H1 (cell line): Measurements from ENCODE around the gene AP5M1. TPM values are rescaled to one million over a fixed set of nuclear protein-coding genes. Genes with fewer than 3 reads are reported as not detected.

Source experiments
- CTCF ChIA-PET: fragments of 300-600 bp; sonication (Branson Sonifier 250); formaldehyde crosslinking; loops from one replicate; lab custom pipeline; 2021; ENCODE audit not compliant: partially characterized antibody; lab: Charles Lee
- POLR2A ChIA-PET: fragments of 300-600 bp; sonication (Branson Sonifier 250); formaldehyde crosslinking; loops from one replicate; lab custom pipeline; 2021; ENCODE audit warnings: inconsistent platforms; ENCODE audit not compliant: partially characterized antibody; lab: Charles Lee
- DNase-seq, 2 experiments: peaks; one replicate each; pipeline versions ENCODE4 v3.0.0 to v3.0.0-alpha.2; 2010 to 2022; ENCODE audit warnings: low spot score in 2 of 2, low read depth in 1 of 2, mixed read lengths in 1 of 2
- FAIRE-seq: peaks from 2 replicates; lab custom pipeline; 2011; peaks lifted over from hg19 to GRCh38; lab: Jason Lieb, UNC
- H2AFZ ChIP-seq: 2 replicates; pipeline ENCODE4 v1.8.1; 2012; ENCODE audit warnings: low read length, inconsistent platforms
- H2AK5ac ChIP-seq: 2 replicates; pipeline ENCODE4 v1.6.1; 2013; ENCODE audit warnings: low read depth, low read length
- H2BK120ac ChIP-seq: replicated peaks from 2 replicates; pipeline ENCODE3; 2013; ENCODE audit warnings: low read depth, low read length, inconsistent platforms
- H2BK12ac ChIP-seq: 2 replicates; pipeline ENCODE4 v1.6.1; 2013; ENCODE audit warnings: low read depth, low read length
- H2BK15ac ChIP-seq: 2 replicates; pipeline ENCODE4 v1.6.1; 2013; ENCODE audit warnings: low read length
- H2BK20ac ChIP-seq: 2 replicates; pipeline ENCODE4 v1.6.1; 2013; ENCODE audit warnings: low read length
- H2BK5ac ChIP-seq: 2 replicates; pipeline ENCODE4 v1.6.1; 2013; ENCODE audit warnings: low read depth, low read length
- H3K14ac ChIP-seq: 2 replicates; pipeline ENCODE4 v1.6.1; 2013; ENCODE audit warnings: inconsistent platforms; ENCODE audit not compliant: insufficient read length
- H3K18ac ChIP-seq: 2 replicates; pipeline ENCODE4 v1.6.1; 2013; ENCODE audit warnings: low read length; ENCODE audit errors: extremely low read depth
- H3K23ac ChIP-seq: 2 replicates; pipeline ENCODE4 v1.6.1; 2013; ENCODE audit warnings: inconsistent platforms; ENCODE audit not compliant: insufficient read length
- H3K23me2 ChIP-seq: 2 replicates; pipeline ENCODE4 v1.6.1; 2013; ENCODE audit warnings: low read depth, low read length
- H3K27ac ChIP-seq: 2 replicates; pipeline ENCODE4 v1.6.1; 2011; ENCODE audit warnings: low read depth, low read length, inconsistent platforms
- H3K27me3 ChIP-seq, 4 experiments: replicated peaks in 1 of 4; 1 replicate in 1 of 4; 2 replicates in 3 of 4; pipeline versions ENCODE4 v1.6.1 to v1.8.1; 2011 to 2013; ENCODE audit warnings: low read length in 3 of 4, mild to moderate bottlenecking in 3 of 4, inconsistent platforms in 2 of 4, mixed read lengths in 2 of 4, moderate library complexity in 1 of 4; ENCODE audit not compliant: control insufficient read depth in 3 of 4, insufficient read depth in 3 of 4; ENCODE audit errors: extremely low read depth in 1 of 4
- H3K36me3 ChIP-seq, 4 experiments: 2 replicates each; pipeline versions ENCODE4 v1.6.1 to v1.8.1; 2011 to 2013; ENCODE audit warnings: mild to moderate bottlenecking in 4 of 4, low read length in 3 of 4, moderate library complexity in 2 of 4, control low read depth in 1 of 4, inconsistent platforms in 1 of 4; ENCODE audit not compliant: insufficient read depth in 4 of 4, control insufficient read depth in 2 of 4
- H3K4ac ChIP-seq: replicated peaks from 2 replicates; pipeline ENCODE3; 2013; ENCODE audit warnings: low read length, low read depth, mixed read lengths, inconsistent platforms; ENCODE audit not compliant: insufficient read length
- H3K4me1 ChIP-seq, 4 experiments: replicated peaks in 1 of 4; 1 replicate in 1 of 4; 2 replicates in 3 of 4; pipeline versions ENCODE4 v1.6.1 to v1.8.1; 2011 to 2013; ENCODE audit warnings: low read length in 3 of 4, inconsistent platforms in 2 of 4, mixed read lengths in 1 of 4; ENCODE audit not compliant: insufficient read depth in 4 of 4, control insufficient read depth in 3 of 4
- H3K4me2 ChIP-seq, 2 experiments: 2 replicates each; pipeline versions ENCODE4 v1.6.1 to v1.8.1; 2011 to 2013; ENCODE audit warnings: low read depth in 2 of 2, low read length in 2 of 2, control low read depth in 1 of 2, inconsistent platforms in 1 of 2, mild to moderate bottlenecking in 1 of 2; ENCODE audit not compliant: insufficient read depth in 1 of 2
- H3K4me3 ChIP-seq, 4 experiments: fragments of 200-600, 300-600 bp in 1 of 4; sonication (generic), shearing (Covaris generic), sonication (Bioruptor Twin) in 1 of 4; 2 replicates each; pipeline versions ENCODE4 v1.5.1 to v1.8.1; 2011 to 2016; ENCODE audit warnings: low read length in 4 of 4, low read depth in 3 of 4, control low read depth in 2 of 4, inconsistent platforms in 2 of 4, mild to moderate bottlenecking in 2 of 4, mixed read lengths in 1 of 4, moderate library complexity in 1 of 4; ENCODE audit not compliant: insufficient read depth in 2 of 4; ENCODE audit errors: extremely low read depth in 1 of 4
- H3K56ac ChIP-seq: replicated peaks from 2 replicates; pipeline ENCODE3; 2013; ENCODE audit warnings: low read depth, mild to moderate bottlenecking, mixed read lengths, low read length, inconsistent platforms; ENCODE audit not compliant: insufficient read length
- H3K79me1 ChIP-seq: 2 replicates; pipeline ENCODE4 v1.6.1; 2013; ENCODE audit warnings: low read depth, low read length, control low read depth
- H3K79me2 ChIP-seq, 2 experiments: 2 replicates each; pipeline versions ENCODE4 v1.6.1 to v1.8.1; 2012 to 2013; ENCODE audit warnings: low read length in 2 of 2, mild to moderate bottlenecking in 2 of 2, inconsistent platforms in 1 of 2; ENCODE audit not compliant: insufficient read depth in 2 of 2, control insufficient read depth in 1 of 2
- H3K9ac ChIP-seq, 4 experiments: replicated peaks in 1 of 4; 1 replicate in 1 of 4; 2 replicates in 3 of 4; pipeline versions ENCODE4 v1.6.1 to v1.8.1; 2011 to 2013; ENCODE audit warnings: low read depth in 3 of 4, low read length in 3 of 4, control low read depth in 2 of 4, mild to moderate bottlenecking in 2 of 4, moderate library complexity in 2 of 4, inconsistent platforms in 1 of 4; ENCODE audit errors: extremely low read depth in 1 of 4
- H3K9me3 ChIP-seq, 2 experiments: 2 replicates each; pipeline versions ENCODE4 v1.6.1 to v1.8.1; 2012 to 2013; ENCODE audit warnings: mild to moderate bottlenecking in 2 of 2, moderate library complexity in 2 of 2, control low read depth in 1 of 2, inconsistent platforms in 1 of 2, low read depth in 1 of 2, low read length in 1 of 2, mixed read lengths in 1 of 2; ENCODE audit not compliant: insufficient read depth in 2 of 2
- H4K20me1 ChIP-seq, 2 experiments: replicated peaks in 1 of 2; 2 replicates each; pipeline versions ENCODE3 to v1.8.1; 2011 to 2013; ENCODE audit warnings: inconsistent platforms in 2 of 2, low read length in 2 of 2, mild to moderate bottlenecking in 1 of 2; ENCODE audit not compliant: insufficient read depth in 2 of 2, control insufficient read depth in 1 of 2
- H4K5ac ChIP-seq: 2 replicates; pipeline ENCODE4 v1.6.1; 2013; ENCODE audit warnings: low read length, low read depth, mixed read lengths, inconsistent platforms; ENCODE audit not compliant: insufficient read length
- H4K8ac ChIP-seq: 2 replicates; pipeline ENCODE4 v1.8.0; 2013; ENCODE audit warnings: mild to moderate bottlenecking, moderate library complexity, low read length, inconsistent platforms; ENCODE audit not compliant: insufficient read depth; ENCODE audit errors: extremely low read depth
- H4K91ac ChIP-seq: replicated peaks from 2 replicates; pipeline ENCODE3; 2013; ENCODE audit warnings: low read length, mixed read lengths, inconsistent platforms; ENCODE audit not compliant: insufficient read length
- JUN ChIP-seq: IDR thresholded peaks from 2 replicates; pipeline ENCODE4 v1.6.1; 2011; ENCODE audit warnings: low read depth, mild to moderate bottlenecking, improper control_type of control experiment, low read length
- PHF8 ChIP-seq: fragments of 200-600 bp; sonication (generic); conservative IDR thresholded peaks from 2 replicates; pipeline ENCODE4 v1.7.1; 2012; ENCODE audit warnings: low read depth, mild to moderate bottlenecking, inconsistent platforms, low read length, moderate library complexity
- POU5F1 ChIP-seq: IDR thresholded peaks from 2 replicates; pipeline ENCODE4 v1.6.1; 2011; ENCODE audit warnings: low read depth, mild to moderate bottlenecking, low read length, moderate library complexity
- RAD21 ChIP-seq, 2 experiments: IDR thresholded peaks in 1 of 2; conservative IDR thresholded peaks in 1 of 2; 2 replicates each; pipeline ENCODE4 v1.6.1; 2011; ENCODE audit warnings: low read depth in 2 of 2, low read length in 2 of 2, improper control_type of control experiment in 1 of 2, inconsistent platforms in 1 of 2, mild to moderate bottlenecking in 1 of 2, moderate library complexity in 1 of 2
- RBBP5 ChIP-seq: IDR thresholded peaks from 2 replicates; pipeline ENCODE4 v1.7.1; 2012; ENCODE audit warnings: low read depth, mild to moderate bottlenecking, inconsistent platforms, low read length, moderate library complexity, borderline replicate concordance
- SIN3A ChIP-seq, 2 experiments: IDR thresholded peaks in 1 of 2; conservative IDR thresholded peaks in 1 of 2; 2 replicates each; pipeline ENCODE4 v1.6.1; 2011 to 2012; ENCODE audit warnings: low read length in 2 of 2, improper control_type of control experiment in 1 of 2, low read depth in 1 of 2, mild to moderate bottlenecking in 1 of 2
- SIRT6 ChIP-seq: IDR thresholded peaks from one replicate; pipeline ENCODE4 v1.7.1; 2012; ENCODE audit warnings: low read length, inconsistent platforms
- SUZ12 ChIP-seq: fragments of 200-600 bp; sonication (generic); IDR thresholded peaks from 2 replicates; pipeline ENCODE4 v1.6.1; 2012; ENCODE audit warnings: mild to moderate bottlenecking, inconsistent platforms, low read length, moderate library complexity, mixed read lengths
- TAF7 ChIP-seq: optimal IDR thresholded peaks from 2 replicates; pipeline ENCODE3; 2011; ENCODE audit warnings: low read depth, mild to moderate bottlenecking, inconsistent platforms, low read length, moderate library complexity, borderline replicate concordance
- TEAD4 ChIP-seq: IDR thresholded peaks from 2 replicates; pipeline ENCODE4 v1.6.1; 2012; ENCODE audit warnings: low read depth, low read length, inconsistent platforms, mixed read lengths
- YY1 ChIP-seq: IDR thresholded peaks from 2 replicates; pipeline ENCODE4 v1.6.1; 2011; ENCODE audit warnings: low read depth, mild to moderate bottlenecking, low read length
- WGBS, 2 experiments: shearing (Covaris generic) in 1 of 2; methylation state at CpG; one replicate each; pipeline versions ENCODE4 v1.1.6 to v1.1.7; 2013 to 2015; ENCODE audit warnings: low lambda C conversion rate in 2 of 2, mixed read lengths in 2 of 2, inconsistent platforms in 1 of 2, low coverage in 1 of 2, missing lambda C conversion rate in 1 of 2; ENCODE audit not compliant: insufficient replicate concordance in 2 of 2, insufficient coverage in 1 of 2, insufficient read length in 1 of 2; ENCODE audit errors: extremely low coverage in 1 of 2, missing lambda C conversion rate in 1 of 2; 5-methylcytosine and 5-hydroxymethylcytosine counted together
- polyA plus RNA-seq, 7 experiments: library from polyadenylated mRNA; depleted of rRNA in 3 of 7; stranded (reverse) in 5 of 7; unstranded in 2 of 7; fragments of >200 nt in 5 of 7; fragments of 200-250 nt in 2 of 7; gene quantifications; 1 replicate in 5 of 7; 2 replicates in 1 of 7; 4 replicates in 1 of 7; pipeline versions ENCODE4 v1.2.1 to v1.2.3, GENCODE V29; 2011 to 2013; ENCODE audit warnings: missing spikeins in 2 of 7, mixed read lengths in 2 of 7
- total RNA-seq: library from RNA; stranded (reverse); fragmentation: NEBNext Ultra II Directional; extraction: Animal tissue kit (Norgen Biotek cat#: 25700); gene quantifications from 2 replicates; pipeline ENCODE4 v1.2.1, GENCODE V29; 2021

AP5M1 gene
- total and polyA plus RNA-seq, 2 of the 8 experiments (the other 6 are each of a cell fraction or from before 2014, with no cell fraction given), result 20.9 to 51.9 TPM

DNA sequence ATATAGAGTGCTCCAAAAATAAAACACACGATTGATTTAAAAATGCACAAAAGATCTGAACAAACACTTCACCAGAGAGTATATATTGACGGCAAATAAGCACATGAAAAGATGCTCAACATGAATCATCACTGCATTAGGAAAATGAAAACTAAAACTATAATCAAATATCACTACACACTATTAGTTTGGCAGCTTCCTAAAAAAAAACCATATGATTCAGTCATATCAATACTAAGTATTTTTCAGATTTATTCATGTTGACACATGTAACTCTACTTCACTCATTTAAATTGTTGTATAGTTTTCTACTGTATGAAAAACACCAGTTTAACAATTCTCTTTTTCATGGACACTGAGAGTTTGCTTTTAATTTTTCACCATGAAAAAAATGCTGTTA, 41.7 kb upstream of the AP5M1 start:
- ChIA-PET POLR2A (no interaction called here), CTCF (no interaction called here)
- Histone ChIP-seq H3K9me3 (no peaks in the 10 kb centered on the region), H4K91ac (no peak overlapping the region), H3K27me3 (no peaks in the 10 kb centered on the region), H2BK120ac (no peak overlapping the region), H3K4ac (no peak overlapping the region), H3K4me3 (no peak overlapping the region), H3K18ac (no peak overlapping the region), H3K23ac (no peak overlapping the region), H4K8ac (no peak overlapping the region), H3K79me1 (no peaks in the 10 kb centered on the region), H2AFZ (no peak overlapping the region), H3K27ac (no peak overlapping the region), H3K23me2 (peaks cover 2% of the 10 kb centered on the region; the same call in 1 of the 2 replicates), H3K4me1 (peaks cover 0 to 3% (median 0%) of the 10 kb centered on the region in 4 experiments; a peak in 1 of 7 replicates), H3K4me2 (no peak overlapping the region), H2BK5ac (no peak overlapping the region), H2BK15ac (no peak overlapping the region), H2AK5ac (no peak overlapping the region), H3K14ac (no peak overlapping the region), H3K36me3 (peaks cover 0 to 34% (median 8%) of the 10 kb centered on the region in 4 experiments; a peak in 3 of 8 replicates), H2BK20ac (no peak overlapping the region), H3K56ac (no peak overlapping the region), H4K20me1 (no peaks in the 10 kb centered on the region), H3K9ac (peak overlapping the region in 1 of 4 experiments; percentile 34; a peak in 1 of 7 replicates), H3K79me2 (no peaks in the 10 kb centered on the region), H4K5ac (no peak overlapping the region), H2BK12ac (no peak overlapping the region)
- no peak for DNase-seq
- FAIRE-seq, result no peak
- WGBS, 2 experiments, result 97% methylated on average over 2 of the region's 2 CpGs; no CpG with 5 or more reads in 1 of the 2 experiments
- TF ChIP-seq YY1 (no peak), TEAD4 (no peak), SUZ12 (no peak), POU5F1 (no peak), RAD21 (IDR thresholded peaks at IDR 0.05 in 1 of 2, conservative IDR thresholded peaks at IDR 0.05 in 1 of 2; ENCODE audit: low read depth in 2 of 2, low read length in 2 of 2) (no peak), SIRT6 (no peak), RBBP5 (no peak), SIN3A (conservative IDR thresholded peaks at IDR 0.05 in 1 of 2, IDR thresholded peaks at IDR 0.05 in 1 of 2; ENCODE audit: low read depth in 1 of 2, low read length in 2 of 2) (no peak), PHF8 (no peak), TAF7 (no peak), JUN (no peak)
